Adipocyte (in vitro differentiated cells): ENCODE measurements around the gene RFX8.
"Not testable (repeated sequence)": the region's sequence is repeated elsewhere in the genome, so short reads cannot be mapped to it uniquely, and the experiment has no call there.

Source experiments
- DNase-seq: peaks from one replicate; pipeline ENCODE4 v3.0.0-alpha.2; 2015; ENCODE audit warnings: low read depth
- H3K27me3 ChIP-seq: replicated peaks from 2 replicates; pipeline ENCODE4 v1.7.0; 2013; ENCODE audit warnings: mild to moderate bottlenecking, low read length, moderate library complexity; ENCODE audit not compliant: control insufficient read depth, insufficient read depth
- H3K36me3 ChIP-seq: 2 replicates; pipeline ENCODE4 v1.7.0; 2013; ENCODE audit warnings: low read length, mild to moderate bottlenecking, moderate library complexity; ENCODE audit not compliant: control insufficient read depth, insufficient read depth, severe bottlenecking
- H3K4me1 ChIP-seq: 2 replicates; pipeline ENCODE4 v1.7.0; 2013; ENCODE audit warnings: mild to moderate bottlenecking, low read length, moderate library complexity; ENCODE audit not compliant: control insufficient read depth, insufficient read depth
- H3K4me3 ChIP-seq: 2 replicates; pipeline ENCODE4 v1.7.0; 2013; ENCODE audit warnings: mild to moderate bottlenecking, low read length, moderate library complexity
- H3K9ac ChIP-seq: 2 replicates; pipeline ENCODE4 v1.7.0; 2013; ENCODE audit warnings: mild to moderate bottlenecking, low read length, moderate library complexity
- H3K9me3 ChIP-seq: 2 replicates; pipeline ENCODE4 v1.7.0; 2013; ENCODE audit warnings: mild to moderate bottlenecking, low read length, moderate library complexity; ENCODE audit not compliant: control insufficient read depth

RFX8 gene

DNA sequence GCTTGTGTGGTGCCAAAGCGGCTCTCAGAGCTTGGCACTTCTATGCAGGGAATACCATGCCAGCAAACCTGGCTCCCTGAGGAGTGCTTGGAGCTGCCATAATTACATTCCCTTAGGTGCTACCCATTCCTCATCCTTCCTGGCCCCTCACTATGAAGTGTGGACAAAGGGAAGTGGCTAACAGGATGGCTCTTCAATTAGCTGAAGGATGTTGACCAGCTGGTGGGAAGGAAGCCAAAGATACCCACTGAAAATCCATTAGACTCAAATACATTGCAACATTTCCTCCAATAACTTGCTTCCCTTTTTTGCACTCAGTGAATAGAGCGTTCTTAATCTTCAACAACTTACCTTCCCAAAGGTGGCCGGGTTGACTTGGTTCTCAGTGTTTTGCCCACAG, 8.5 kb downstream of the RFX8 start:
- Histone ChIP-seq H3K9me3 (no peaks in the 10 kb centered on the region), H3K4me1 (peaks cover 19% of the 10 kb centered on the region), H3K36me3 (no peaks in the 10 kb centered on the region), H3K4me3 (no peak overlapping the region), H3K27me3 (no peaks in the 10 kb centered on the region), H3K9ac (no peak overlapping the region)
- DNase-seq, result no peak

DNA sequence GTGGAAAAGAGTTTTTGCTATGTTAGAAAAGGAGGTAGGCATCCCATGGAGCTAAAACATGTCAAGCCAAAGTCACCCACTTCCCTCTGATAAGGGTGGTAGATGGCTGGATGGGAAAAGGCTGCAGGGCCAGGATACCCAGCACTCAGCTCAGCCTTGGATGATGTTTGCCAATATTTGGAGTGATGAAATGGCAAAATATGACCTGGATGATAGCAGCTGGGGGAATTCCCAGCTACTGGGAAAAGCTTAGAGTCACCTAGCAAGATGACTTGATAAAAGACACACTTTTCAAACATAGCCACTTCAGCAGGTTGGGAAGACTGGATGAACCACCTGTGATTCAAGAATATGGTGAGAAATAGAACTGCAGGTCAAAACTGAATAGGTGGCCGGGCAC, 10.1 kb downstream of the RFX8 start:
- Histone ChIP-seq H3K9ac (peak overlapping the region; percentile 57), H3K27me3 (no peaks in the 10 kb centered on the region), H3K36me3 (no peaks in the 10 kb centered on the region), H3K9me3 (no peaks in the 10 kb centered on the region), H3K4me3 (peak overlapping the region; percentile 56), H3K4me1 (peaks cover 19% of the 10 kb centered on the region)
- DNase-seq, result peak; percentile 42

DNA sequence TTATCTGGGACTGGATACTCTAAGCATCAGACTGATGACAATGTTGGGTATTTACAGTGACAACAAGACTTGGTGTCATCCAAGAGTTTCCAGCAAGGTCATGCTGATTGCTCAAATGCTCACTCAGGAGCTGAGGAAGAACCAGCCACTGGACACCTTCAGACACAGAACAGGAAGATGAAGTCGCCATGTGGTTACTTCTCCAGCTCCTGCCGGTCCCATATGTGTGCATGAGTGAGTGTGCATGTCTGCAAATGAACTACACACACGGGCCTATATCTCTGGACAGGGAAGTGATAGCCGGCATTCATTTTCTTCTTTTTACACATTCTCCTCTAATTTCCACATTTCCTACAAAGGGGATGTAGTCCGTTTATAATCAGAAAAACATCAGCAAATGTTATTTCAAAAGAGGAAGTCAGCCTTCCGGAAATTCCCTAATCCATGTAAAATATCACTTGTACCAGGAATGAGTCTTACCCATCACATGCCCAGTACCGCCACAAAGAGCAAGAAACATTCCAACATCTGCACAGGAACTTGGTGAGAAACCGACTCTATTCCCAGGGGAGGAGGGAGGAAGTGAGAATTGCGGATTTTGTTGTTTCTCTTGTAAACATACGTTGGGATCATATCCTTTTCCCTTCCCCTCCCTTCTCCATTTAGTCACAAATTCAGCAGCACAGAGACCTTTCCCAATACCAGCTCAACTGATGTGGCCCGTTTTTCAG, 10.8 kb downstream of the RFX8 start:
- H3K4me1 ChIP-seq, result peaks cover 19% of the 10 kb centered on the region
- no peaks in the 10 kb centered on the region for H3K36me3 ChIP-seq
- H3K9ac ChIP-seq, result peak overlapping the region; percentile 57
- H3K4me3 ChIP-seq, result peak overlapping the region; percentile 56
- H3K27me3 ChIP-seq, result no peaks in the 10 kb centered on the region
- no peaks in the 10 kb centered on the region for H3K9me3 ChIP-seq
- peak; percentile 80 for DNase-seq

DNA sequence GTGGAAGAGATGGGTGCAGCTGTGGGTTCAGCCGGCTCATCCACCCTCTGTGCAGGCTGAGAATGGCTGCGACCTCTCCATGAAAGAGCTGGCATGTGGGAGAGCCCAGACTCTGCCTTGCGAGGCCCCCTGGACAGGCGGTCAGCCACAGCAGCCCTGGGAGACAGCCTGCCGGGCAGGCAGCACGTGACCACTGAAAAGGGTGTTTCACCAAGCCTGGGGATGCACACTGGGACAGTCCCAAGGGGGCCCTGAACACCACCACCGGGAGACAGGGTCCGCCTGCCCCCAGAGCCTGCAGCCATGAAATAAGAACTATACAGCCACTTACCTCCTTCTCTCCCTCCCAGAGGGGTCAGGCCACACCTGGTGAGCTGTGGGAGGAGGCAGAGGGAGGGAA, 11.5 kb downstream of the RFX8 start:
- DNase-seq, result no peak
- Histone ChIP-seq H3K27me3 (no peaks in the 10 kb centered on the region), H3K9me3 (no peaks in the 10 kb centered on the region), H3K36me3 (no peaks in the 10 kb centered on the region), H3K4me3 (no peak overlapping the region), H3K4me1 (peaks cover 19% of the 10 kb centered on the region), H3K9ac (peak overlapping the region; percentile 57)

DNA sequence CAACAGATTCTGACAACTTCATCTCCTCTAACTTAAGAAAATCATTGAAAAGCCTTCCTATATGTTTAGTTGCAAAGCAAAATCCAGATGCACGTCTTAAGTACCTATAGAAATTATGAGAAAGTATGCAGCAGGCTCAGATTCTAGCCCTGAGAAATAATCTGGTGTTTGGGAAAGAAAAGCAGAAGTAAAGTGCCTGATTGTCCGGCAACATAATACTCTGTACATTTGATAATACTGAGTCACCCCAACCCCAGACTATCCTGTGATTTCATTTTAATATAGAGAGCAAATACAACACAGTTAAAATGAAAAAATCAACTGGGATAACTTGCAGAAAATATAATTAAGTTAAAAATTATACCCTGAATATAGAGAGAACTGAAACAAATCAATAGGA, 13.5 kb downstream of the RFX8 start:
- no peak overlapping the region for H3K9ac ChIP-seq
- H3K36me3 ChIP-seq, result no peaks in the 10 kb centered on the region
- H3K4me3 ChIP-seq, result no peak overlapping the region
- H3K27me3 ChIP-seq, result no peaks in the 10 kb centered on the region
- peaks cover 17% of the 10 kb centered on the region for H3K4me1 ChIP-seq
- no peak for DNase-seq
- no peaks in the 10 kb centered on the region for H3K9me3 ChIP-seq

DNA sequence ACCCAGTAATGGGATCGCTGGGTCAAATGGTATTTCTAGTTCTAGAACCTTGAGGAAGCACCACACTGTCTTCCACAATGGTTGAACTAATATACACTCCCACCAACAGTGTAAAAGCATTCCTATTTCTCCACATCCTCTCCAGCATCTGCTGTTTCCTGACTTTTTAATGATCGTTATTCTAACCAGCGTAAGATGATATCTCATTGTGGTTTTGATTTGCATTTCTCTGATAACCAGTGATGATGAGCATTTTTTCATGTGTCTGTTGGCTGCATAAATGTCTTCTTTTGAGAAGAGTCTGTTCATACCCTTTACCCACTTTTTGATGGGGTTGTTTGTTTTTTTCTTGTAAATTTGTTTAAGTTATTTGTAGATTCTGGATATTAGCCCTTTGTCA, 20.5 kb downstream of the RFX8 start:
- not testable (repeated sequence) for H3K36me3 ChIP-seq, H3K27me3 ChIP-seq, H3K4me3 ChIP-seq, DNase-seq, H3K9me3 ChIP-seq, H3K4me1 ChIP-seq, H3K9ac ChIP-seq

DNA sequence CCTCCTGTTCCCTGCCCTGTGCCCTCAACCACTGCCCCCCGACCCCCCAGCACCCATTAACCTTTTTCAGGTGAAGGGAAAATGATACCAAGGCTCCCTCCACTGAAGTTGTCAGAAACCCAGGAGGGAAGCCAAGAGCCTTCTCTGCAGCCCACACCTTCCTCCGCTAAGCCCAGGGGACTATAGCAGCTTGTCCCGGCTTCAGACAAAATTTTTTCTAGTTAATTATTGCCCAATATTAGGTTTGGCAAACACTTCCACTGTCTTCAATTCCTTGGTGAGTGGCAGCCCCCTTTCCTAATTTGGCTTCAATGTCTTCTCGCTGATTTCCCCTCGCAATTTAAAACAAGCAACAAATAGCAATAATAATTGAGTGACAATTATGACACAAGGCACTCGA, 23.9 kb downstream of the RFX8 start:
- Histone ChIP-seq H3K9ac (no peak overlapping the region), H3K36me3 (peaks cover 15% of the 10 kb centered on the region), H3K27me3 (no peaks in the 10 kb centered on the region), H3K9me3 (no peaks in the 10 kb centered on the region), H3K4me3 (no peak overlapping the region), H3K4me1 (peaks cover 6% of the 10 kb centered on the region)
- no peak for DNase-seq

DNA sequence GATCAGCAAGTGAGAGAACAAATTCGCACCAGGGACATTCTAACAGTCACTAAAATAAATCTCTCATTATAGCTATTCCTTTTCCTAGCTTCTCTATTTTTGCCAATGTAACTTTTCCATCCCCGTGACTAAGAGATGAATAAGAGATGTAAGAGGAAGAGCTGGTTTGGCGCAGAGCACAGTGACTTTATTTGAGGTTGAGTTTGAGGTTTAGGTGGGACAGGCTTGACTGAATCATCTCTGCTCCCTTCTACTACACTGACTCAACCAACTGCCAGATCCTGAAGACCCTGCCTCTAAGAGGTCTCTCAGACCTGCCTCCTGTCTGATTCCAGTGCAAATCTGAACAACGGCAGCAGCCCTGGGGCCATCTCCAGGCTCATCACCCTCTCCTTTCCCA, 28.0 kb downstream of the RFX8 start:
- no peak overlapping the region for H3K9ac ChIP-seq
- DNase-seq, result no peak
- H3K9me3 ChIP-seq, result no peaks in the 10 kb centered on the region
- peaks cover 15% of the 10 kb centered on the region for H3K4me1 ChIP-seq
- no peaks in the 10 kb centered on the region for H3K27me3 ChIP-seq
- H3K4me3 ChIP-seq, result no peak overlapping the region
- peaks cover 15% of the 10 kb centered on the region for H3K36me3 ChIP-seq

DNA sequence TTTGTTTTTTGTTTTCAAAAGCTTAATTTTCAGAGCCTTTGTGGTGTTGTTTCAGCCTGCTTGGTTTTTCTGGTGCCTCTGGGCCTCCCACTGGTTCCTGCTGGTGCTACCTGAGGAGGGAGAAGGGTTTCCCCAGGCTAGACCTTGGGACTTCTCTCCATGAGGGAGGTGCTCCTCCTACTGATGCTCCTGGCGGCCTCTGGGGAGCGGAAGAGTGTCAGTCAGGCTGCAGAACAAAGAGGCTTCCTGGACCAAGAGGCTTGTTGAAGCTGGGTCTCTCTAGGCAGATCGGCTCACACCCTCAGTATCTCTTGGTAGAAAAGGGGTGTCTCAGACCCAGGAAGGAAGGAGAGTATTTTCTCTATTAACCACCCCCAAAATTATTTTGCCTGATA, 32.2 kb downstream of the RFX8 start:
- Histone ChIP-seq H3K9me3 (no peaks in the 10 kb centered on the region), H3K4me3 (no peak overlapping the region), H3K27me3 (no peaks in the 10 kb centered on the region), H3K4me1 (peaks cover 25% of the 10 kb centered on the region), H3K36me3 (no peaks in the 10 kb centered on the region), H3K9ac (no peak overlapping the region)
- DNase-seq, result no peak

DNA sequence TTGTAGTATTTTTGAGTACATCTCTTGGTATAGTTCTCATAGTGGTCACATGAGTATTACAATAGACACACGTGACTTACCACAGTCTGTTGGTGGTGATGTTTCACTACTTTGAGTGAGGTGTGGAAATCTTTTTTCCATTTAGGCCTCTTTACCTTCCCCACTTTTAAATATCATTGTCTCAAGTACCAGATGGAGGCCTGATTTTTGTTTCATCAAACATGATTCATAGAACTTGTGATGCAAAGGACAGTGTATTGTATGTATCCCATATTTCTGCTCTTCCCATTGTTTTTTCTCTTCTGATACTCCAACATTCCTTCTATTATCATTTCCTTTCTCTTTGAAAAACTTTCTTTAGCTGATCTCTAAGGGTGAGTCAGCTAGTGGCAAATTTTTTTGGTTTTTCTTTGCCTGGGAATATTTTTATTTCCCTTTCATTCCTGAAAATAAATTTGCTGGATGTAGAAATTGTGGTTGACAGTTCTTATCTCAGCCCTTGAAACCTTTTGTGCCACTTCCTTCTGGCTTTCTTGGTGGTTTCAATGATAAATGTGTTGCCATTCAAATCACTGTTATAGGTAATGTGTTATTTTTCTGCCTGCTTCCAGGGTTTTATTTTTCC, 32.8 kb downstream of the RFX8 start:
- H3K36me3 ChIP-seq, result no peaks in the 10 kb centered on the region
- no peaks in the 10 kb centered on the region for H3K9me3 ChIP-seq
- no peaks in the 10 kb centered on the region for H3K27me3 ChIP-seq
- DNase-seq, result peak; percentile 29
- no peak overlapping the region for H3K4me3 ChIP-seq
- peaks cover 25% of the 10 kb centered on the region for H3K4me1 ChIP-seq
- no peak overlapping the region for H3K9ac ChIP-seq

DNA sequence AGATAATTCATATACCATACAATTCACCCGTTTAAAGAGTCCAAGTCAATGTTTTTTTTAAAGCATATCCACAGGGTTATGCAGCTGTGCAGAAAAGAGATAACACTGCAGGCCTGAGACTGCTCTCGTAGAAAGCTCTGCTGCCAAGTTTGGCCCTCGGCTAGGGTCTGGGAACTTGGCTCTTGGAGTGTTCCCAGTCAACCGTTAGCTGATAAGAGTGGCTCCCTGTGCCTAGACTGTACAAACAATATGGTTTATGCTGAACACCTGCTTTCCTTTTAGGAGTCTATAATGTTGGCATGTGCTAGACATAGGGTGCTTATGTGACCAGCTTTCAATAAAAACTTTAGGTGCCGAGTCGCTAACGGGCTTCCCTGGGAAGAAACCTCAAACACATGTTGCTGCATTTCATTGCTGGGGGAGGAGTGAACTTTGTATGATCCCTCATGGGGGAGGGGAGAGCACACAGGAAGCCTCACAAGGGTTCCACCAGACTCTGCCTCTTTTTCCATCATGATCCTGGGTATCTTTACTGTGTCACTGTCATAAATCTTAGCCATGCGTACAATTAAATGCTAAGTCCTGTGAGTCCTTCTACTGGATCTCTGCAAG, 34.7 kb downstream of the RFX8 start:
- DNase-seq, result no peak
- H3K9ac ChIP-seq, result no peak overlapping the region
- peaks cover 26% of the 10 kb centered on the region for H3K4me1 ChIP-seq
- no peak overlapping the region for H3K4me3 ChIP-seq
- H3K27me3 ChIP-seq, result no peaks in the 10 kb centered on the region
- no peaks in the 10 kb centered on the region for H3K9me3 ChIP-seq
- H3K36me3 ChIP-seq, result no peaks in the 10 kb centered on the region
